SU-DHL-6 (cell line): ENCODE data around the gene SPRED2.
A peak's percentile ranks its signal among the peaks of the same experiment; 100 is the strongest.

ENCODE experiments used
- H2AFZ ChIP-seq: fragments of 200-600 bp; sonication (generic); 2 replicates; pipeline ENCODE4 v1.6.1; 2014; ENCODE audit warnings: low read depth, mild to moderate bottlenecking, moderate library complexity, mixed read lengths, antibody characterized with exemption, low read length; ENCODE audit not compliant: severe bottlenecking
- H3F3A ChIP-seq: fragments of 200-600 bp; shearing (Covaris generic); 2 replicates; pipeline ENCODE4 v1.6.0; 2016; ENCODE audit warnings: antibody characterized with exemption, mild to moderate bottlenecking; ENCODE audit not compliant: insufficient read depth
- H3K27ac ChIP-seq: fragments of 200-600 bp; sonication (generic); 2 replicates; pipeline ENCODE4 v1.5.1; 2016; ENCODE audit warnings: low read depth, mild to moderate bottlenecking, low read length, moderate library complexity, mixed read lengths
- H3K27me3 ChIP-seq: fragments of 200-600 bp; sonication (generic), shearing (Covaris generic); 2 replicates; pipeline ENCODE4 v1.6.0; 2014; ENCODE audit warnings: mild to moderate bottlenecking, low read length
- H3K36me3 ChIP-seq: fragments of 200-600 bp; sonication (generic); 2 replicates; pipeline ENCODE4 v1.6.1; 2014; ENCODE audit warnings: mild to moderate bottlenecking, low read length, mixed read lengths
- H3K4me2 ChIP-seq: fragments of 300-600, 200-600 bp; shearing (Covaris generic), sonication (generic); 2 replicates; pipeline ENCODE4 v1.6.0; 2014; ENCODE audit warnings: low read length, low read depth, mild to moderate bottlenecking; ENCODE audit not compliant: poor library complexity, severe bottlenecking
- H3K4me3 ChIP-seq: fragments of 200-600 bp; sonication (generic); 2 replicates; pipeline ENCODE4 v1.5.1; 2014; ENCODE audit warnings: antibody characterized with exemption, low read length, mild to moderate bottlenecking, mixed read lengths; ENCODE audit not compliant: insufficient read depth, poor library complexity, severe bottlenecking
- H3K79me2 ChIP-seq: fragments of 200-600 bp; sonication (generic); 2 replicates; pipeline ENCODE4 v1.6.1; 2014; ENCODE audit warnings: mild to moderate bottlenecking, low read length, moderate library complexity; ENCODE audit not compliant: insufficient read depth
- H3K9ac ChIP-seq: fragments of 200-600 bp; sonication (generic); 2 replicates; pipeline ENCODE4 v1.7.0; 2014; ENCODE audit warnings: mild to moderate bottlenecking, low read length
- H3K9me2 ChIP-seq: fragments of 200-600 bp; sonication (generic); replicated peaks from 2 replicates; pipeline ENCODE4 v1.6.1; 2014; ENCODE audit warnings: low read length; ENCODE audit not compliant: insufficient read depth
- H3K9me3 ChIP-seq: fragments of 200-600 bp; sonication (generic); 2 replicates; pipeline ENCODE4 v1.6.1; 2014; ENCODE audit warnings: low read length, mixed read lengths; ENCODE audit not compliant: insufficient read depth
- H4K20me1 ChIP-seq: fragments of 200-600 bp; sonication (generic); 2 replicates; pipeline ENCODE4 v1.6.1; 2014; ENCODE audit warnings: low read depth, mild to moderate bottlenecking, antibody characterized with exemption, low read length, moderate library complexity, mixed read lengths
- EZH2phosphoT487 ChIP-seq: fragments of 200-600 bp; sonication (generic), shearing (Covaris generic); conservative IDR thresholded peaks from 2 replicates; pipeline ENCODE4 v1.6.1; 2018; ENCODE audit warnings: mild to moderate bottlenecking, antibody characterized with exemption, low read length, moderate library complexity, mixed read lengths
- TF ChIP-seq, protein P1 (sequence below): fragments of 200-600 bp; sonication (generic); IDR thresholded peaks from one replicate; pipeline ENCODE4 v1.5.1; 2017; ENCODE audit warnings: antibody characterized with exemption, mild to moderate bottlenecking, low read length, moderate library complexity; ENCODE audit not compliant: insufficient read depth, poor library complexity, severe bottlenecking

SPRED2 gene

GRCh38 chr2:65377556-65378192, 54.7 kb downstream of the SPRED2 start:
- TF ChIP-seq, protein P1, sequence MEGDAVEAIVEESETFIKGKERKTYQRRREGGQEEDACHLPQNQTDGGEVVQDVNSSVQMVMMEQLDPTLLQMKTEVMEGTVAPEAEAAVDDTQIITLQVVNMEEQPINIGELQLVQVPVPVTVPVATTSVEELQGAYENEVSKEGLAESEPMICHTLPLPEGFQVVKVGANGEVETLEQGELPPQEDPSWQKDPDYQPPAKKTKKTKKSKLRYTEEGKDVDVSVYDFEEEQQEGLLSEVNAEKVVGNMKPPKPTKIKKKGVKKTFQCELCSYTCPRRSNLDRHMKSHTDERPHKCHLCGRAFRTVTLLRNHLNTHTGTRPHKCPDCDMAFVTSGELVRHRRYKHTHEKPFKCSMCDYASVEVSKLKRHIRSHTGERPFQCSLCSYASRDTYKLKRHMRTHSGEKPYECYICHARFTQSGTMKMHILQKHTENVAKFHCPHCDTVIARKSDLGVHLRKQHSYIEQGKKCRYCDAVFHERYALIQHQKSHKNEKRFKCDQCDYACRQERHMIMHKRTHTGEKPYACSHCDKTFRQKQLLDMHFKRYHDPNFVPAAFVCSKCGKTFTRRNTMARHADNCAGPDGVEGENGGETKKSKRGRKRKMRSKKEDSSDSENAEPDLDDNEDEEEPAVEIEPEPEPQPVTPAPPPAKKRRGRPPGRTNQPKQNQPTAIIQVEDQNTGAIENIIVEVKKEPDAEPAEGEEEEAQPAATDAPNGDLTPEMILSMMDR = no peak
- no peak for TF ChIP-seq EZH2phosphoT487
- H3K27me3 ChIP-seq = no peaks in the 10 kb centered on the region
- no peak overlapping the region for H3K4me2 ChIP-seq
- H3K9me2 ChIP-seq = no peaks in the 10 kb centered on the region
- peaks cover 87% of the 10 kb centered on the region for H3K79me2 ChIP-seq
- no peak overlapping the region for H3K9ac ChIP-seq
- peaks cover 26% of the 10 kb centered on the region; the same call in 1 of the 2 replicates for H3F3A ChIP-seq
- H2AFZ ChIP-seq = no peak overlapping the region
- H3K27ac ChIP-seq = no peak overlapping the region
- H3K4me3 ChIP-seq = no peak overlapping the region
- no peaks in the 10 kb centered on the region for H4K20me1 ChIP-seq
- H3K36me3 ChIP-seq = 0 out of 2 replicates have a peak, but pooled peaks cover 13% of the 10 kb centered on the region
- H3K9me3 ChIP-seq = no peaks in the 10 kb centered on the region

GRCh38 chr2:65375723-65376122, 56.7 kb downstream of the SPRED2 start:
- Histone ChIP-seq H3K4me3 (no peak overlapping the region), H4K20me1 (no peaks in the 10 kb centered on the region), H3K9me2 (no peaks in the 10 kb centered on the region), H3K27ac (no peak overlapping the region), H3F3A (peaks cover 29% of the 10 kb centered on the region), H3K9ac (no peak overlapping the region), H3K36me3 (0 out of 2 replicates have a peak, but pooled peaks cover 9% of the 10 kb centered on the region), H3K79me2 (peaks cover 87% of the 10 kb centered on the region), H3K27me3 (no peaks in the 10 kb centered on the region), H2AFZ (no peak overlapping the region), H3K4me2 (no peak overlapping the region), H3K9me3 (no peaks in the 10 kb centered on the region)
- TF ChIP-seq, protein P1 = no peak
- TF ChIP-seq EZH2phosphoT487 = no peak

DNA sequence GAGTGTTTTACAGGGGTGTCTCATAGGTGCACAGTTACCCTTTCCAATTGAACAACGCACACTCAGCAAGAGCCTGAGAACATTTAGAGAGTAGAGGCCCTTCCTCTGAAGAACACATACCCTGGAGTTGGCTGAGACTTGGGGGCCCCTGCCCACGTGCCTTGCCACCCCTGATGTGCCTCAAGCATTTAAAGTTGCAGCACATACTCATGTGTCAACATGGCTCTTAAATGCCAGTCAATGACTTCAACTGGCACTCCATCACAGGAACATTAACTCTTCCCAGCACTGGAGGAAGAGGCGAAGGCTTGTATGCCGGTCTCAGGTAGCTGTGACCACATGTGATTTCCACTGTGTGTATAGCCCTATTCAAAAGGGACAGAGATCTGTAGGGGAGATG, 57.4 kb downstream of the SPRED2 start:
- TF ChIP-seq EZH2phosphoT487 = no peak
- TF ChIP-seq, protein P1 = no peak
- Histone ChIP-seq H3K9me3 (no peaks in the 10 kb centered on the region), H3K4me2 (peak overlapping the region; percentile 84), H3K9me2 (no peaks in the 10 kb centered on the region), H3K4me3 (no peak overlapping the region), H3K36me3 (0 out of 2 replicates have a peak, but pooled peaks cover 6% of the 10 kb centered on the region), H3K27me3 (no peaks in the 10 kb centered on the region), H3F3A (peaks cover 31% of the 10 kb centered on the region), H3K79me2 (peaks cover 83% of the 10 kb centered on the region), H3K27ac (peak overlapping the region; percentile 93), H4K20me1 (no peaks in the 10 kb centered on the region), H2AFZ (no peak overlapping the region), H3K9ac (no peak overlapping the region)
